Heart left ventricle (tissue), 16 donors: ENCODE results near the gene TTC16. TPM values are rescaled to one million over a fixed set of nuclear protein-coding genes. Genes with fewer than 3 reads are reported as not detected.
A peak's percentile ranks its signal among the peaks of the same experiment; 100 is the strongest.
"Not testable (repeated sequence)": the region's sequence is repeated elsewhere in the genome, so short reads cannot be mapped to it uniquely, and the experiment has no call there.

ENCODE experiments used
- ATAC-seq, 4 donors: fragments of 200-7000 bp; cut with Tn5 transposase; one replicate each; pipeline ENCODE4 v1.9.1; 2020 to 2022; ENCODE audit warnings: moderate library complexity in 4 of 4, mild to moderate bottlenecking in 3 of 4, moderate number of reproducible peaks in 1 of 4
- DNase-seq, 5 donors: peaks; one replicate each; pipeline ENCODE4 v3.0.0-alpha.2; 2020
- H3K27ac ChIP-seq, 12 donors: fragments of 200-600 bp; sonication (generic) in 4 of 12; one replicate each; pipeline versions ENCODE4 v1.5.0 to v1.8.0; 2016 to 2022; ENCODE audit warnings: mild to moderate bottlenecking in 2 of 12
- H3K27me3 ChIP-seq, 9 donors: fragments of 200-600 bp; sonication (generic) in 2 of 9; one replicate each; pipeline versions ENCODE4 v1.5.1 to v1.8.0; 2016 to 2022; ENCODE audit warnings: mild to moderate bottlenecking in 3 of 9
- H3K36me3 ChIP-seq, 9 donors: fragments of 200-600 bp; sonication (generic) in 2 of 9; one replicate each; pipeline versions ENCODE4 v1.5.0 to v1.8.0; 2018 to 2022; ENCODE audit warnings: mild to moderate bottlenecking in 2 of 9
- H3K4me1 ChIP-seq, 12 donors: fragments of 200-600 bp; sonication (generic) in 4 of 12; one replicate each; pipeline versions ENCODE4 v1.5.0 to v1.8.0; 2016 to 2022; ENCODE audit warnings: mild to moderate bottlenecking in 3 of 12
- H3K4me3 ChIP-seq, 12 donors: fragments of 200-600 bp; sonication (generic) in 4 of 12; one replicate each; pipeline versions ENCODE4 v1.5.0 to v1.8.0; 2017 to 2022; ENCODE audit warnings: mild to moderate bottlenecking in 9 of 12, moderate library complexity in 4 of 12
- H3K9me3 ChIP-seq, 12 donors: fragments of 200-600 bp; sonication (generic) in 4 of 12; one replicate each; pipeline versions ENCODE4 v1.5.0 to v1.8.0; 2016 to 2022; ENCODE audit warnings: mild to moderate bottlenecking in 1 of 12
- POLR2A ChIP-seq, 2 donors: fragments of 450-650 bp; IDR thresholded peaks; one replicate each; pipeline ENCODE4 v1.6.1; 2017; ENCODE audit warnings: antibody characterized with exemption in 2 of 2, mild to moderate bottlenecking in 2 of 2, moderate library complexity in 2 of 2
- WGBS, 4 donors: extraction: QIAGEN DNeasy Blood & Tissue Kit in 2 of 4; methylation state at CpG; one replicate each; pipeline versions ENCODE4 v1.1.5 to v1.1.7; 2013 to 2018; 5-methylcytosine and 5-hydroxymethylcytosine counted together
- intact Hi-C, 10 donors: fragments of 100-400 bp; cut with DNase I; formaldehyde crosslinking; loops; one replicate each; pipeline versions ENCODE4 v1.11.1 to v1.14.2; 2022
- polyA plus RNA-seq, 2 donors: library from polyadenylated mRNA; stranded (reverse); fragments of 200-250 nt; gene quantifications; one replicate each; pipeline ENCODE4 v1.2.3, GENCODE V29; 2013
- total RNA-seq, 9 donors: library from RNA; depleted of rRNA in 2 of 9; stranded (reverse); fragments of >200 nt in 2 of 9; fragmentation: NEBNext Ultra II Directional in 3 of 9; extraction: Animal tissue kit (Norgen Biotek cat#: 25700) in 3 of 9; gene quantifications; one replicate each; pipeline versions ENCODE4 v1.1.0 to v1.2.4, GENCODE V29; 2016 to 2023
- TF ChIP-seq, protein P1 (sequence below), 12 donors: fragments of 200-600 bp; sonication (generic) in 4 of 12; IDR thresholded peaks; one replicate each; pipeline versions ENCODE4 v1.5.0 to v1.8.0; 2018 to 2022; ENCODE audit warnings: antibody characterized with exemption in 12 of 12, mild to moderate bottlenecking in 5 of 12
- donor health status: ischemic (EF 13 %, LVEDD 7.1; RV severe dilation, severe dysfunction).
- donor health status: healthy with polysubstance abuse.
- donor health status: DM: no; HTN: yes; CAD: no.
- donor health status: DM: no; HTN: no; CAD: no.
- donor health status: ischemic (EF 25% LVEDD 6.9; RV normal size, moderate dysfunction).
- donor health status: ischemic (EF 25% LVEDD 5.7; RV mildly dilated, moderate dysfunction).
- donor health status: healthy.
- donor health status: DM: yes; HTN: yes; CAD: no.
- donor health status: ischemic (EF 35%, LVEDD 5.7; RV mildly dilated, moderate dysfunction).
- donor health status: nonischemic (EF 11% LVEDD 7.7; RV severe dilation, severe dysfunction).
- donor health status: DM: yes; HTN: yes; CAD: no.
- donor health status: PGD.
- donor health status: ischemic (EF 29% LVEDD 5.4; RV normal size, mild dysfunction).
- donor health status: nonischemic (EF 23%, LVEDD 6.1; RV moderate dilation, normal function).

Gene TTC16
- total and polyA plus RNA-seq, 11 donors: 0.09 to 0.61 (median 0.27) TPM; not detected in 2

DNA sequence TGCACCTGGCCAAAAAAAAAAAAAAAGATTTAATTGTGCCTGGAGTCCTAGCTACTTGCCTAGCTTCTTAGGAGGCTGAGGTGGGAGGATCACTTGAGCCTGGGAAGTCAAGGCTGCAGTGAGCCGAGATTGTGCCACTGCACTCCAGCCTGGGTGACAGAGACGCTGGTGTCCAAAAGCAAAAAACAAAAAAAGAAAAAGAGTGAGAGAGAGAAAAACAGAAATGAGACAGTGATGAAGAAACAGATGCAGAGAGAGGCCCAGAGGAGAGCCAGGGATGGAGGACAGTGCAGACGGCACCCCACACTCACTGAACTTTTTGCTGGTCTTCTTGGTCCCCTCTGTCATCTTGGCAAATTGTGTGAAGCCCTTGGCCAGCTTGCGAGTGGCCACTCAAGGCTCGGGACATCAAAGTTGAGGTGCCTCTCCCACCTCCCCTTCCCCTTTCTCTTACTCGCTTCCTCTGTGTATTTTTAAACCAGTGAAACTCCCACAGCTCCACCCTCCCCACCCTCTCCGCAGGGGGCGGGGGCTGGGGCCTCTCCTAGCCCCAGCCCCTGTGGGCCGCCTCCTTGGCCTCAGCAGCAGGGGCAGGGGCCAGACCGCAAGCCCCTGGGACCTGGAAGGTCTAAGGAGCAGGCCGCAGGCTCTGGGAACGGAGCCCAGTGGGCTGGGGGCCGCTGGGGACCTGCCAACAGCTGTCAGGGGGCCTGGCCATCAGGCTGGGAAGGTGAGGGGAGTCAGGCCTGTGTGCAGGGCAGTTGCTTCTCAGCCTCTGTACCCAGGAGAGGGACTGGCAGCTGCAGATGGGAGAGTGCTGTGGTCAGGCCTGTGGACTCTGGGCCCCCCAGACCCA, 62.6 kb downstream of the TTC16 start, which contains the start of gene SH2D3C:
Gene SH2D3C, minus strand, starts transcription at position 387 of the 856 bp plus-strand sequence. Its CDS starts 39 bp downstream, at position 348.
- WGBS, 4 donors: 34 to 40% (median 38%) methylated on average over 12 to 13 of the region's 13 CpGs
- H3K27me3 ChIP-seq: no peaks in the 10 kb centered on the region
- peaks cover 0 to 8% (median 0%) of the 10 kb centered on the region in 9 donors for H3K36me3 ChIP-seq
- peak within 1 kb of the TSS in 11 of 12 donors; percentile 6 to 63 (median 45) for H3K4me3 ChIP-seq
- ATAC-seq (peak; percentile 29 to 82 (median 74)), DNase-seq (peak; percentile 71 to 89 (median 76))
- H3K4me1 ChIP-seq: peaks cover 0 to 81% (median 23%) of the 10 kb centered on the region in 12 donors
- peak within 1 kb of the TSS in 11 of 12 donors; percentile 43 to 94 (median 73) for H3K27ac ChIP-seq
- TF ChIP-seq POLR2A (IDR thresholded peaks at IDR 0.05): peak in 1 of 2 donors; percentile 25
- TF ChIP-seq, protein P1, sequence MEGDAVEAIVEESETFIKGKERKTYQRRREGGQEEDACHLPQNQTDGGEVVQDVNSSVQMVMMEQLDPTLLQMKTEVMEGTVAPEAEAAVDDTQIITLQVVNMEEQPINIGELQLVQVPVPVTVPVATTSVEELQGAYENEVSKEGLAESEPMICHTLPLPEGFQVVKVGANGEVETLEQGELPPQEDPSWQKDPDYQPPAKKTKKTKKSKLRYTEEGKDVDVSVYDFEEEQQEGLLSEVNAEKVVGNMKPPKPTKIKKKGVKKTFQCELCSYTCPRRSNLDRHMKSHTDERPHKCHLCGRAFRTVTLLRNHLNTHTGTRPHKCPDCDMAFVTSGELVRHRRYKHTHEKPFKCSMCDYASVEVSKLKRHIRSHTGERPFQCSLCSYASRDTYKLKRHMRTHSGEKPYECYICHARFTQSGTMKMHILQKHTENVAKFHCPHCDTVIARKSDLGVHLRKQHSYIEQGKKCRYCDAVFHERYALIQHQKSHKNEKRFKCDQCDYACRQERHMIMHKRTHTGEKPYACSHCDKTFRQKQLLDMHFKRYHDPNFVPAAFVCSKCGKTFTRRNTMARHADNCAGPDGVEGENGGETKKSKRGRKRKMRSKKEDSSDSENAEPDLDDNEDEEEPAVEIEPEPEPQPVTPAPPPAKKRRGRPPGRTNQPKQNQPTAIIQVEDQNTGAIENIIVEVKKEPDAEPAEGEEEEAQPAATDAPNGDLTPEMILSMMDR (IDR thresholded peaks at IDR 0.05): no peak
- H3K9me3 ChIP-seq: no peaks in the 10 kb centered on the region
- intact Hi-C loops: no loop called here

DNA sequence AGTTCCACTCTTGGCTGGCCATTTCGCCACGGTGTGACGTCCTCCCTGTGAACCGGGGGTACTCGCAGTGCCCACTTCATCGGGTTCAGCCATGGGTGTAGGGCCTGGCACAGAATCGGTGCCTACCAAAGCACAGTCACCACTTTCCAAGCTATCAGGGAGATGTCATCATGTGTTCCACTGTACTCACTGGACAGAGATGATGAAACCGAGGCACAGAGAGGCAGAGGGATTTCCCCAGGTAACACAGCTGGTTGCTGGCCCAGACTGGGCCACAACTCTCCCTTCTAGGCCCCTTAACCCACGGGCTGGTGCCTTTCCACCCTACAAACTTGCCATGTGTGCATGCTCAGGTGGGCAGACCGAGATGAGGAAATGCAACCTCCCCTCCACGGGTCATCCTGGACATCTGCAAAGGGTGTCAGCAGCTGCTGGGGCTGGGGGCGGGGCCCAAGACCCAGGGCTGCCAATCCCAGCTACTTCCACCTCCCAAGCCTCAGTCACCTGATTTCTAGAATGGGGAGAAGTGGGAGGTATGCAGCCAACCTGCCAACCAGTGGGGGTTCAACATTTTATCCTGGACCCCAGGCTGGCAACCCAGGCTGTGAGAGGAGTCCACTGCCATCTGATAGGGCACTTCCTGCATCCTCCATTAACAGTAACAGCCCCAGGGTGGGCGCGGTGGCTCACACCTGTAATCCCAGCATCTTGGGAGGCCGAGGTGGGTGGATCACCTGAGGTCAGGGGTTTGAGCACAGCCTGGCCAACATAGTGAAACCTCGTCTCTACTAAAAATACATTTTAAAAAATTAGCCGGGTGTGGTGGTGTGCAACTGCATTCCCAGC, 63.5 kb downstream of the TTC16 start:
- Histone ChIP-seq H3K27me3 (no peaks in the 10 kb centered on the region), H3K36me3 (no peaks in the 10 kb centered on the region), H3K27ac (peak overlapping the region in 11 of 12 donors; percentile 43 to 94 (median 73)), H3K4me1 (peaks cover 0 to 82% (median 30%) of the 10 kb centered on the region in 12 donors), H3K4me3 (peak overlapping the region in 3 of 12 donors; percentile 49 to 63 (median 56)), H3K9me3 (no peaks in the 10 kb centered on the region)
- intact Hi-C loops: no loop called here
- peak in 1 of 5 donors; percentile 23 for DNase-seq
- ATAC-seq: peak in 3 of 4 donors; percentile 3 to 31 (median 22)
- WGBS, 4 donors: 60 to 68% (median 62%) methylated on average over 13 to 17 of the region's 17 CpGs
- TF ChIP-seq POLR2A (IDR thresholded peaks at IDR 0.05): no peak
- TF ChIP-seq, protein P1 (IDR thresholded peaks at IDR 0.05): no peak

- no peak for DNase-seq
- Histone ChIP-seq H3K27me3 (no peaks in the 10 kb centered on the region), H3K4me1 (peaks cover 0 to 88% (median 34%) of the 10 kb centered on the region in 12 donors), H3K4me3 (no peak overlapping the region), H3K27ac (peak overlapping the region in 5 of 12 donors; percentile 13 to 94 (median 43)), H3K36me3 (no peaks in the 10 kb centered on the region), H3K9me3 (no peaks in the 10 kb centered on the region)
- ATAC-seq: no peak
- intact Hi-C loops: loop anchor here in 3 of 10 donors (5.0 kb wide), 3 partner anchors 43 to 278 kb away; partner anchors contain the start of gene TOR2A (in 1 of the 3)
- no peak for TF ChIP-seq POLR2A (IDR thresholded peaks at IDR 0.05)
- TF ChIP-seq, protein P1 (IDR thresholded peaks at IDR 0.05): no peak
- WGBS, 4 donors: 76 to 79% (median 78%) methylated on average over 15 to 20 of the region's 20 CpGs
Observed at GRCh38 chr9:127780126-127780885, 64.4 kb downstream of the TTC16 start.

DNA sequence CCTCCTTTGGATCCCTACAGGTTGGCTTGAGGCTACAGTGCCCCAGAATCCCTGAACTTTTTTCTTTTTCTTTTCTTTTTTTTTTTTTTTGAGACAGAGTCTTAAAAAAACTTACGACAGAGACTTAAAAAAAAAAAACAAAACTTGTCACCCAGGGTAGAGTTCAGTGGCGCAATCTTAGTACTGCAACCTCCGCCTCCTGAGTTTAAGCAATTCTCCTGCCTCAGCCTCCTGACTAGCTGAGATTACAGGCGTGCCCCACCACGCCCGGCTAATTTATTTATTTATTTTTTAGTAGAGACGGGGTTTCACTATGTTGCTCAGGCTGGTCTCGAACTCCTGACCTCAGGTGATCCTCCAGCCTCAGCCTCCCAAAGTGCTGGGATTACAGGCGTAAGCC, 65.0 kb downstream of the TTC16 start:
- intact Hi-C loops: loop anchor here in 3 of 10 donors (5.0 kb wide), 3 partner anchors 44 to 279 kb away; partner anchors contain the start of gene TOR2A (in 1 of the 3)
- 87 to 98% (median 93%) methylated on average over 9 of the region's 9 CpGs for WGBS, 4 donors
- peak overlapping the region in 1 of 12 donors; percentile 94 for H3K27ac ChIP-seq

More for the DNA sequence above, 65.0 kb downstream of the TTC16 start:
- H3K4me1 ChIP-seq: peaks cover 0 to 83% (median 34%) of the 10 kb centered on the region in 12 donors
- not testable (repeated sequence) for H3K4me3 ChIP-seq, DNase-seq, H3K36me3 ChIP-seq, ATAC-seq, H3K27me3 ChIP-seq, H3K9me3 ChIP-seq
